Measurements from ENCODE around the gene ZNF280B.

The ZNF280B gene
- 4.1 to 5.4 (median 5.0) reads per million in 3 experiments for total RNA-seq

- peak; percentile 76 for DNase-seq
These were observed at the start of gene ZNF280B for GRCh38 chr22:22508274-22509176. ZNF280B (minus strand) TSS chr22:22508742; CDS start chr22:22489398, 19,344 bp downstream.

GRCh38 chr22:22556995-22557925 is 48.7 kb upstream of the ZNF280B start:
- no peak for DNase-seq

- DNase-seq, result no peak
These were observed 48.0 kb upstream of the ZNF280B start for GRCh38 chr22:22556578-22556977.

DNA sequence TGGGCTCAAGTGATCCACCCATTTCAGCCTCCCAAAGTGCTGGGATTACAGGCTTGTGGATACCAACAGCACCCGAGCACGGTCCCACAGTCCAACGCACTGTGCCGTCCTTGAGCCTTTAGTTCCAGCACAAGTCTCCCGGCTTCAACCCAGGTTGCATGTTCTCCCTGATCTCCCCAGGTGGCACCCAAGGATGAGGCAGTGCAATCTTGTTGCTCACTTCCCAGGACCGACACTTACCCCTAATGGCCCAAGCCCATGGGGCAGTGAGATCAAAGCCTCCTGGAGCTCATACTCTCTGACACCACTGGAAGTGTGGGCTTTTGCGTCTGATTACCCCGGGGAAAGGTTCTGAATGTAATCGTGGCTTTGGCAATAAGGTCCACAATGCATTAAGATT is 47.1 kb upstream of the ZNF280B start:
- no peak for DNase-seq

GRCh38 chr22:22554587-22555284 is 46.2 kb upstream of the ZNF280B start:
- DNase-seq, result no peak

- no peak for DNase-seq
These were observed 45.4 kb upstream of the ZNF280B start for GRCh38 chr22:22553735-22554586.

DNA sequence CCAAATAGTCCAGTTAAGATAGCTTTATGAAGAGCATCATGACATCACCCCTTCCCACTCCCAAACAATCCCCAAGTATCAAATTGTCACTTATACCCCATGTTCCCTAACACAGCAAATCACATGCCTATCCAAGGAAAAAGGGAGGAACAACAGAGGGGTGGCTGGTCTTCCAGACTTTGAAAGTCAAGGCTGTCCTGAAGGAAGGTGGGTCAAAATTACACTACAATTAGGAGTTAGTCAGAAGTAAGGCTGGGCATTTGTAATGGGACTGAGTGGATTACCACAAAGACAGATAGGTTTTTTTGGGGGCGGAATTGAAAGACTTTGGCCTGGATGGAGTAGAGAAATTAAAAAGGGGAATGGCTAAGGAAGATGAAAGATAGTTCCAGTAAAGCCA is 44.6 kb upstream of the ZNF280B start:
- no peak for DNase-seq

- no peak for DNase-seq
These were observed 44.1 kb upstream of the ZNF280B start for GRCh38 chr22:22552630-22553029.

DNA sequence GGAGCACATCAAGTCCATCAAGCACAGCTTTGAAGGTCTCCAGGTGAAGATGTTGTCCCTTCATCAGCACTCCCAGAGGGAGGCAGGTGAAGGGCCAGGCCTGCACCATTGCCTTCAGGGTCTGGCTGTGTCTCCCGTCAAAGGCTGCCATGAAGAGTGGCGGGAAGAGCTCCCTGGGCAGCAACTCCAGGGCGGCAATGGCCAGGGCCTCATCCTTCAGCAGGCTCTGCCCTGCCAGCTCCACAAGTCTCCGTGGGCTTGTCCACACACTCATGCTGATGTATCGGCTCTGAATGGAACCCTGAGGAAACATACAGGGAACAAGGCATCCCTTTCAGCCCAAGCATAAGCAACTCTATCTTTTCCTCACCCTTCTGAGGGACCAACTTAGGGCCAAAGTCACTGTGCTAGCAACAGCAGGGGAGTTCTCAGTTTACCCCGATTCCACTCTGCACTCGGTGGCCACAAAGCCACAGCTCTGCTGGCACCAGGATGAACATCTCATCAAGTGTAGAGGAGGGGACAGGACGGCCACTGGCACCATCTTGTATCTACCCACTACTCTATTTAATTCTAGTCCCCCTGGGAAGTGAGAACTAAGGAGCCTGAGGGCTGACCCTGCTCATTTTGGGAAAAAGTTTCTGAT is 42.4 kb upstream of the ZNF280B start:
- no peak for DNase-seq

GRCh38 chr22:22548910-22549309 is 40.4 kb upstream of the ZNF280B start:
- no peak for DNase-seq

DNA sequence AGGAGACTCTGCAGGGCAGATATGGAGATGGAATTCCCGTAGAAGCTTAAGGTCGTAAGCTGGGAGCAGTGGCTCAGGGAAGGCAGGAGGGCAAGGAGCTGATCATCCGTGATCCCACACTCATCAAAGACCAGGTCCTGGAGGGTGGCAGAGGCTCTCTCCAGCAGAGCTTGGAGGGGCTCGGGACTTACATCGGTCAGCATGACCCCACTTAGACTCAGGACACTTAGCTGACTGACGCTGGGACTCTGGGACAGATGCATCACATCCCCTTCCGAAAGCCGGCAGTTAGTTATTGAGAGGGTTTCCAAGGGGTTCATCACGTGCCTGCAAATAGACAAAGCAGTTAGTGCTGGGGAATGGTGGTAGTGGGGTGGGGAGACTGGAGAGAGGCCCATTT is 39.8 kb upstream of the ZNF280B start:
- no peak for DNase-seq

DNA sequence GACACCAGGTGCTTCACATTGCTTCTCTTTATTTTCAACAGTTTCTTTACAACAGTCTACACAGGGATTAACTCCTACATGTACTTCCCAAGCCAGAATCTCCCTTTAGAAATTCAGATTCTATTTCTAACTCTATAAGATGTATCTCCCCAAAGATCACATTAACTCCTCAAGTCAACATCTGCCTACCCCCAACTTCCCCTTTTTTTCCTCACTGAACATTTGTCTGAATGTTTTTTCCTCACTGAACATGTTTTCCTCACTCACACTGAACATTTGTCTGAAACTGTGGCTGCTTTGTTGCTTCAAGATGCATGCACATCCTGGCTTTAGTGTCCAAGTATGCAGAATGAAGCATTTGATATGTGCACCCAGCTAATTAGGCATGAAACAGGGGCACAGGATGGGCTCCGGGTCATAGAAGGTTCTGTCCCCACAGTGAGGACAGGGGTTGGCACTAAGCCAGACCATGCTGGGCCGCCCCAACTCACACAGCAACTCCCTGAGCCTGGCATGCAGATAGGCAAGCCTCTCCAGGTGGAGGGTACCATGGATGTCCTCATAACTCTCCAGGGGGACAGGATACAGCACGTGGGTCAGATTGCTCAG is 39.3 kb upstream of the ZNF280B start:
- DNase-seq, result no peak

- DNase-seq, result no peak
These were observed 38.7 kb upstream of the ZNF280B start for GRCh38 chr22:22547226-22547625.

DNA sequence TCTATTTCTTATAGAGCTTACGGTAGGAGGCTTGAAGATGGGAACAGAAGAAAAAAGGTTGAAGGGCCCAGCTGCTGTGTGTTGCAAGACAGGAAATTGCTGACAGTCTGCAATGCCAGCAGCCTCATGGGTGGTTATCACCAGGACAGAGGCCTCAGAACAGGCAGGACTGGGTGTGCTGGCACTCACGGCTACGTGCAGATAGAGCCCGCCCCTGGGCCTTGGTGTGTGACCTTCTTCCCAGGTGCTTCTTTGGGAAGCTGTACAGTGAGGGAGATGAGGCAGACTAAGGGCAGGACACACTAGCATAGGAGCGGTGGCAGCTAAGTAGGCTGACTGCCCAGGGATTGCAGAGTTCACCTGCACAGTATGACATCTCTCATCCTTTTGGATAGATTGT is 37.9 kb upstream of the ZNF280B start:
- no peak for DNase-seq

- DNase-seq, result no peak
These were observed 36.5 kb upstream of the ZNF280B start for GRCh38 chr22:22545084-22545483.

DNA sequence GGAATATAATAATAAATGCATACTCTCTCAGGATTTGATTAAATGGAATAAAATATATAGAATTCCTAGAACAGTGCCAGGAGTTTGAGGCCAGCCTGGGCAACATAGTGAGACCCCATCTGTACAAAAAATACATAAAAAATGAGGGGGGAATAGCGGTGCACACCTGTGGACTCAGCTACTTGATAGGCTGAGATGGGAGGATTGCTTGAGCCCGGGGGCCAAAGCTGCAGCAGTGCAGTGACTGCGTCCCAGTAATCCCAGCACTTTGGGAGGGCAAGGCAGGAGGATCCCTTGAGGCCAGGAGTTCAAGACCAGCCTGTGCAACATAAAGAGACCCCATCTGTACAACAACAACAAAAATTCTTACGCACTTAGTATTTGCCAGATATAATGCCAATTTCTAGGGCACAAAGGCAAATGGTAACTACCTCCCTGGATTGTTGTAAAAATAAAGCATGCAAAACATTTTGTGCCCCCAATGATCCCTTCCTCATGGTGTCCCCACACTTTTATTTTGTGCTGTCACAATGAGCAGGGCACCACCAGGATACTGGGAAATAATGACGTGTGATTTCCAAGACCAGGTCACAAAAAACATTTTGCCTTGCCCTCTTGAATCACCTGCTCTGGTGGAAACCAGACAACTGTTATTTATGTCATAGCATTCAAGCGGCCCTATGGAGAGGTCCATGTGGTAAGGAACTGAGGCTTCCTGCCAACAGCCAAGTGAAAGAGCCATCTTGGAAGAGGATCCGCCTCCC is 29.9 kb upstream of the ZNF280B start:
- DNase-seq, result no peak

DNA sequence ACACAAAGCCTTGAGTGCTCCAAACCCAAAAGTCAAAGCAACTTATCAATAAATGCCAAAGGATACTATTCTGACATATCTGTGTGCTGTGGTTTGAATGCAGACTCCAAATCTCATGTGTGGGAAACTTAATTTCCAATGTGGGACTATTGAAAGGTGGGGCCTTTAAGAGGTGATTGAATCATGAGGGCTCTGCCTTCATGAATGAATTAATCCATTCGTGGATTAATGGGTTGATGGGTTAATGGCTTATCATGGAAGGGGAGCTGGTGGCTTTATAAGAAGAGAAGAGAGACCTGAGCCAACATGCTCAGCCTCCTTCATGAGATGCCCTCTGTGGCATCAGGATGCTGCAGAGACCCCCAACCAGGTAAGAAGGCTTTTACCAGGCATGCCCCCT is 28.4 kb upstream of the ZNF280B start:
- no peak for DNase-seq

GRCh38 chr22:22536515-22536914 is 28.0 kb upstream of the ZNF280B start:
- DNase-seq, result no peak

DNA sequence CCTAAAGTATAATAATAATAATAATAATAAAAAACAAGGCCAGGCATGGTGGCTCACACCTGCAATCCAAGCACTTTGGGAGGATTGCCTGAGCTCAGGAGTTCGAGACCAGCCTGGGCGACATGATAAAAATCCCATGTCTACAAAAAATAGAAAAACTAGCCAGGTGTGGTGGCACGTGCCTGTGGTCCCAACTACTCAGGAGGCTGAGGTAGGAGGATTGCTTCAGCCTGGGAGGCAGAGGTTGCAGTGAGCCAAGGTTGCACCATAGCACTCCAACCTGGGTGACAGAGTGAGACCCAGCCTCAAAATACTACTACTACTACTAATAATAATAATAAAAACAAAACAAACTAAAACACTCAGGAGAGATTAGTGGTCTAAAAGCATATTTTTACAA is 27.1 kb upstream of the ZNF280B start:
- DNase-seq, result no peak

Data from central memory CD4-positive, alpha-beta T cell (primary cell).